Adipocyte (in vitro differentiated cells): ENCODE measurements around the gene HIGD1A.

Experiments
- DNase-seq: peaks from one replicate; pipeline ENCODE4 v3.0.0-alpha.2; 2015; ENCODE audit warnings: low read depth
- H3K27me3 ChIP-seq: replicated peaks from 2 replicates; pipeline ENCODE4 v1.7.0; 2013; ENCODE audit warnings: mild to moderate bottlenecking, low read length, moderate library complexity; ENCODE audit not compliant: control insufficient read depth, insufficient read depth
- H3K36me3 ChIP-seq: 2 replicates; pipeline ENCODE4 v1.7.0; 2013; ENCODE audit warnings: low read length, mild to moderate bottlenecking, moderate library complexity; ENCODE audit not compliant: control insufficient read depth, insufficient read depth, severe bottlenecking
- H3K4me1 ChIP-seq: 2 replicates; pipeline ENCODE4 v1.7.0; 2013; ENCODE audit warnings: mild to moderate bottlenecking, low read length, moderate library complexity; ENCODE audit not compliant: control insufficient read depth, insufficient read depth
- H3K4me3 ChIP-seq: 2 replicates; pipeline ENCODE4 v1.7.0; 2013; ENCODE audit warnings: mild to moderate bottlenecking, low read length, moderate library complexity
- H3K9ac ChIP-seq: 2 replicates; pipeline ENCODE4 v1.7.0; 2013; ENCODE audit warnings: mild to moderate bottlenecking, low read length, moderate library complexity
- H3K9me3 ChIP-seq: 2 replicates; pipeline ENCODE4 v1.7.0; 2013; ENCODE audit warnings: mild to moderate bottlenecking, low read length, moderate library complexity; ENCODE audit not compliant: control insufficient read depth

The HIGD1A gene

DNA sequence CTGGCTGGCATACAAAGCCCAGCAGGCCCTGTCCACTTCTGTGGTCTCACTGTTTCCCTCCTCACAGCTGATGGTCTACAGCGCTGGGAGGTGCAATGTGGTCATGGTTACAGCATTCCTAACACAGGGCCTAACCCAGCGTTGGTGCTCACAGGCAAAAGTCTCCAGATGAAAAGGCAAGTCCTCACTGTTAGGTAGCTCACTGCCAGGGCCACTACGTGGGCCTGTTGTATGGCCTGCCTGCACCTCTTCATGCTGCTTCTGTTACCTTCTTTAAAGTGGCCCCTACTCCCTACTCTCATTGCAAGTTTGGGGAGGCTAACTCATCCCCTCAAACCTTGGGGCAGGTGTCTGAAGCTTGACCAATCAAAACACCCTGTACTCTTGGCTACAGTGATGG lies 62.5 kb downstream of the HIGD1A start:
- Histone ChIP-seq H3K9me3 (no peaks in the 10 kb centered on the region), H3K4me1 (peaks cover 9% of the 10 kb centered on the region), H3K9ac (no peak overlapping the region), H3K4me3 (no peak overlapping the region), H3K27me3 (no peaks in the 10 kb centered on the region), H3K36me3 (no peaks in the 10 kb centered on the region)
- DNase-seq: no peak

DNA sequence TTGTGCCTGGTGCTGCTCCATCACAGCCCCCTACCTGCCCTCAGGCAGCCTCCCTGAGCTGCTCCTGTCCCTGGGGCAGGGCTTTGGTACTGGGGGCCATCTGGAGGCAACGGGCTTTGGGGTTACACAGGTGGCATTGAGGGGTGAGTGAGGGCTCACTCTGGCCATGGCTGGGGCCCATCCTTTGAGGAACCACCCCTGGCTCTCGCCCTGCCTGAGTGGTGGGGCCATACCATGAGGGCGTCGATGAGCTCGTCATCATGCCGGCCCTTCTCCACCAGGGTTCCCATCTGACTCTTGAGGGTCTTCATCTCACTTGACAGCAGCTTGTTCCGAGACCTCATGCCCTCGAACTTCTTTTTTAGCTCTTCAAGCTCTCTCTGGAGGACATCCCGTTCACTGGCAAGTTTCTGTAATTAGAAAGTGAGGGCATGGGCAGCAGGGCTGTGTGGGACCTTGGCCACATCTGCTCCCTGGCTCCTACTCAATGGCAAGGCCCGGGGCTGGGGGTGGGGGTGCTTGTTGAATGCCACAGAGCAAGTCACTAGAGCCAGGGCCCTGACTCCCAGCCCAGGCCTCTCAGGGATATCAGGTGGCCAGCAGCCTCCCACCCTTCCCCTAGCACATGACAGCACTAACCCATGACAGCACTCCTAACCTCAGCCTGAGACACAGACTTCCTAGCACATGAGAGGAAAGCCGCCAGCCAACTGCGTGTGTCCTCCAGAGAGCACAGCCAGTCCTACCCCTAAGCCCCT lies 64.7 kb downstream of the HIGD1A start:
- H3K9me3 ChIP-seq: no peaks in the 10 kb centered on the region
- no peak for DNase-seq
- no peak overlapping the region for H3K4me3 ChIP-seq
- no peaks in the 10 kb centered on the region for H3K36me3 ChIP-seq
- no peaks in the 10 kb centered on the region for H3K4me1 ChIP-seq
- H3K27me3 ChIP-seq: no peaks in the 10 kb centered on the region
- H3K9ac ChIP-seq: no peak overlapping the region

DNA sequence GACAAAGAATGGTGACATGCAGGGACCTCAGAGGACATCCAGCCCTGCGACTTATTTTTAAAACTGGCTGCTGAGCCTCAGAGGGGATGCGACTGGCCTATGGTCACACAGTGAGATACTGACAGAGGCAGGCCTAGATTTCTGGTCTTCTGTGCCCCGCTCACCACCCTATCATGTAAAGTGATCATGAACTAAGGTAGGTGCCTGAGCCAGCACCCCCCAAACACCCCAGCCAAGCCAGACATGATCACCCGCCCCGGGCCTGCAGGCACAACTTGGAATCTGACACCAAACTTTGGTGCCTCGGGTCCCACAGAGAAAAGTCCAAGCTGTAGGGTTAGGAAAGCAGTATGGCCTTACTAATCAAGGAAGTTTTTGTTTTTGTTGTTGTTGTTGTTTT lies 67.8 kb downstream of the HIGD1A start:
- Histone ChIP-seq H3K9ac (no peak overlapping the region), H3K4me3 (no peak overlapping the region), H3K4me1 (no peaks in the 10 kb centered on the region), H3K27me3 (no peaks in the 10 kb centered on the region), H3K9me3 (no peaks in the 10 kb centered on the region), H3K36me3 (no peaks in the 10 kb centered on the region)
- DNase-seq: no peak

DNA sequence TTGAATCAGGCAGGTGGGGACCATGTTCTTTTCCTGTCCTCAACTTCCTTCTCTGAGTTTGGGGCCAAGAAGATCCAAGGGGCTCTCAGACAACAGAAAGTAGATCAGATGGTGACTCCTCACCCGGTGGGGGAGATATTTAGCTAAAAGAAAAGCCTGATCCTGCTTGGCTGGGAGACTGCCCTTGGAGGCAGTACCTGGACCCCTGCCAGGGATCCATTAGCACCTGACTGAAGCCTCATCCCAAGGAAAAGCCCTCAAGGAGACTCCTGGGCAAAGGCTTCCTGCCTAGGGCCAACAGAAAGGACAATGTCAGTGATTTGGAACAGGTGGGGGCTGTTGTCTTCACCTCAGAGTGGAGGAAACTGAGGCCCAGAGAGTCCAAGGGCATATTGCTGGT lies 68.2 kb downstream of the HIGD1A start:
- Histone ChIP-seq H3K9me3 (no peaks in the 10 kb centered on the region), H3K9ac (no peak overlapping the region), H3K27me3 (no peaks in the 10 kb centered on the region), H3K4me1 (no peaks in the 10 kb centered on the region), H3K4me3 (no peak overlapping the region), H3K36me3 (no peaks in the 10 kb centered on the region)
- DNase-seq: no peak

DNA sequence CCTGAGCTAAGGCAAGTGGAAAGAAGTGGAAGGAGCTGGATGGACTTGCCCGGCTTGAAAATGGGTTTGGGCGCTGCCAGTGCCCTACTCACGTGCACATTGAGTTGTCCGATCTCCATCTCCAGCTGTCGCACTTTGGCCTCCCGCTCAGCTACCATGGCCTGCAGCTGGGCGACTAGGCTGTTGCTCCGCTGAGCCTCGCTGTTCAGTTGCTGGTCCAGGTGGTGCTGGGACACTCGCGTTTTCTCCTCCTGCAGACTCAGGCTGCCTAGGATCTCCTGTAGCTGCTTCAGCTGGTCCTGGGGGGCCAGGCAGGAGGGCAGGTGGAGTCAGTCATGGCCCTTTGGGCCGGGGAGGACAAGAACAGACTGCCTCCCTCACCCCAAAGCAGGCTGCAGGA lies 68.7 kb downstream of the HIGD1A start:
- no peak for DNase-seq
- no peak overlapping the region for H3K4me3 ChIP-seq

DNA sequence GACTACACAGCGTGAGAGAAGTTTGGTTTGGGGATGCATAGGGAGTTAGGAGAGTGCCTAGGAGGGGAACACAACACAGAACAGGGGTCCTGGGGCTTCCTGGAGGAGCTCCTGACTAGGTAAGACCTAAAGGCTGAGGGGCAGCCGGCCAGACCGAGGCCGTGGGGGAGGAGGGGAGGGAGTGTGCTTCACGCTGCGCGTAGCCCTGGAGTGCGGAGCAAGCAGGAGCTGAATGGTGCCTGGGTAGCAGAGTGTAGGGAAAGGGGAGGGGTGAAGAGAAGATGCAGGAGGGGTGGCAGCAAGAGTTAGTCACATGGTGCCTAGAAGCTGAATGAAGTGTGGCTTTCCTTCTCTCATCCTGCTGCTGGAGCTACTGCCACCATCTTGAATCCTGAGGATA lies 69.3 kb downstream of the HIGD1A start:
- no peaks in the 10 kb centered on the region for H3K27me3 ChIP-seq
- no peak overlapping the region for H3K9ac ChIP-seq
- no peak for DNase-seq
- no peaks in the 10 kb centered on the region for H3K36me3 ChIP-seq
- H3K4me3 ChIP-seq: no peak overlapping the region
- H3K9me3 ChIP-seq: no peaks in the 10 kb centered on the region
- no peaks in the 10 kb centered on the region for H3K4me1 ChIP-seq

More for the DNA sequence above, 68.7 kb downstream of the HIGD1A start:
- no peaks in the 10 kb centered on the region for H3K36me3 ChIP-seq
- H3K27me3 ChIP-seq: no peaks in the 10 kb centered on the region
- H3K9ac ChIP-seq: no peak overlapping the region
- no peaks in the 10 kb centered on the region for H3K9me3 ChIP-seq
- H3K4me1 ChIP-seq: no peaks in the 10 kb centered on the region

DNA sequence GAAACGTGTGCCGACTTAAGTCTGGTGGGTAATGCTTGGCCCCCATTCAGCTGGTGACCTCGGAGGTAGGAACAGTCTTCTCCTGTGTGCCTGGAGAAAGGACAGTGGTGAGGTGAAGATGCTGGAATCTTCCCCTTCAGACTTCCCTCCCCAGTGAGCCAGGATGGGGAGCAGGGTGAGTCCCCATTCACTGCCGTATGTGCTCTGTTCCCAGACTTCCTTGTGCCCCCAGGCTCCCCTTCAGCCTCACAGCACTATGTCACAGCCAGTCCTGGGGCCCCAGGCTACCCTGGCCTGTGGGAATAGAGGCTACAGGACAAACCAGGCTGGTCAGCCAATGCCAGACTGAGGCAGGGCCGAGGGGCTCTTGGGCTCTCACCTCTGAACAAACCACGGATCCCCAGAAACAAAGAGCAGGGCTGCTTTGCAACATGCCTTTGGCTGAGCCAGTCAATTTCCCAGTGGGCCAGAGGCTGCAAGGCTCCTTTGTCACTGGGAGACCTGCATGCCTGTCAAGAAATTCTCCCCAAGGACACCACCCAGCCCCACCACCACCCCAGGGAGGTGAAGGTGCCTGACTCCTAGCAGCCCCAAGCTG lies 69.9 kb downstream of the HIGD1A start:
- Histone ChIP-seq H3K4me1 (no peaks in the 10 kb centered on the region), H3K36me3 (no peaks in the 10 kb centered on the region), H3K9ac (no peak overlapping the region), H3K27me3 (no peaks in the 10 kb centered on the region), H3K9me3 (no peaks in the 10 kb centered on the region), H3K4me3 (no peak overlapping the region)
- DNase-seq: no peak

DNA sequence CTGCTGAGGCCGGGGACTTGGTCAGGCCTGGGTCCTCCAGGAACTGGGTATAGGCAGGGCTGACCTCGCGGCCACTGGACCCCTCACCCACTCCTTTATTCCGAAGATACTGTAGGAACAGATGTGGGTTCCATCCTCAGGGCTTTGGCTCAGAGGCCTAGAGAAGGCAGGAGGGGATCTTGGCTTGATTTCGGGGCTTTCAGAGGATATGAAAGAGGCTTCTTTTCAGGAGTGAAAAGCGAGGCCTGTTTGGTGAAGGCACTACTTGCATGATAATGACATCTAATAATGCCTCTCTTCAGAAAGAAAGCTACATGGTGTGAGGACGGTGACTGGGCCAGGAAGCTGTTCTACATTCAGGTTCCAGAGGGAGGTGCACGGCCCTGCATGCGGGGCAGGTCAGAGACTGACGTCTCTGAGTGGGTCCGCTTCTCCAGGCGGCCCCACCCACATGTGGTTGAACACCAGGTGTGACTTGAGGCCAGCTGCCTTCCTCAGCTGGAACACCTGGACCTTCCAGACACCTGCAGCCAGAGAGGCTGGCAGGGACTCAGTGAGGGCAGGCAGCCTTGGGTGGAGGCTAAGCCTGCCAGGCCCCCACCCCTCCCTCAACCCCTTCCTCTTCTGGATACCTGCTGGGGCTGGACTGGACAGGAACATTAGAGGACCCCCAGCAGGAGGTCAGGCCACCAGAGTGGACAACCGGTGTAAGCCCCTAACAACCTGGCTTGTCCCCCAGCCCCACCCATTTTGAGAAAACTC lies 70.6 kb downstream of the HIGD1A start:
- H3K4me3 ChIP-seq: no peak overlapping the region
- H3K27me3 ChIP-seq: no peaks in the 10 kb centered on the region
- H3K9ac ChIP-seq: no peak overlapping the region
- no peaks in the 10 kb centered on the region for H3K36me3 ChIP-seq
- no peak for DNase-seq
- H3K9me3 ChIP-seq: peaks cover 4% of the 10 kb centered on the region
- no peaks in the 10 kb centered on the region for H3K4me1 ChIP-seq
